ENCODE data around the gene CRYBB3. TPM values are rescaled to one million over a fixed set of nuclear protein-coding genes. Genes with fewer than 3 reads are reported as not detected.

The CRYBB3 gene
- total and polyA plus RNA-seq, 2 donors (not counting 3 experiments of a cell fraction or from before 2014, with no cell fraction given), result 0.59 to 1.2 TPM

- H3K79me2 ChIP-seq (ENCODE audit: control insufficient read depth, insufficient read depth, low read length), result no peaks in the 10 kb centered on the region
- no peak overlapping the region for H2AFZ ChIP-seq (ENCODE audit: low read depth, low read length)
- FAIRE-seq (no peak), DNase-seq (ENCODE audit: low read depth, low spot score) (no peak)
- intact Hi-C loops (cut with micrococcal nuclease), result no loop called here
- peaks cover 6 to 19% of the 10 kb centered on the region in 2 experiments for H3K36me3 ChIP-seq (ENCODE audit: control insufficient read depth in 2 of 2, extremely low read depth in 1 of 2, insufficient read depth in 2 of 2, low read length in 2 of 2)
- no peak overlapping the region for H3K4me3 ChIP-seq (replicated peaks in 1 of 3; ENCODE audit: insufficient read depth in 1 of 3, low read depth in 1 of 3, low read length in 3 of 3)
- no peaks in the 10 kb centered on the region for H3K9me3 ChIP-seq (replicated peaks; ENCODE audit: control insufficient read depth, insufficient read depth, low read length)
- no peak overlapping the region for H3K9ac ChIP-seq (replicated peaks; ENCODE audit: extremely low read depth, insufficient read depth, low read length)
- no peak overlapping the region for H3K27ac ChIP-seq (ENCODE audit: insufficient read depth, low read depth, low read length)
- no peak for TF ChIP-seq EZH2 (IDR thresholded peaks at IDR 0.05; ENCODE audit: borderline replicate concordance, low read depth, low read length, severe bottlenecking)
- TF ChIP-seq MYC (IDR thresholded peaks at IDR 0.05; ENCODE audit: low read depth, low read length), result no peak
- TF ChIP-seq MAX (IDR thresholded peaks at IDR 0.05; ENCODE audit: insufficient read depth, insufficient read length), result no peak
- TF ChIP-seq GATA2 (IDR thresholded peaks at IDR 0.05; ENCODE audit: insufficient read depth, insufficient read length, low read depth, low read length), result no peak
- no peak for TF ChIP-seq JUN (IDR thresholded peaks at IDR 0.05; ENCODE audit: borderline replicate concordance, insufficient read depth, insufficient read length, low read depth)
- no peak for TF ChIP-seq POLR2AphosphoS5 (IDR thresholded peaks at IDR 0.05; ENCODE audit: insufficient read depth, low read depth, low read length)
- TF ChIP-seq POLR2A (IDR thresholded peaks at IDR 0.05; ENCODE audit: low read depth, low read length), result no peak
- no peak for TF ChIP-seq FOS (IDR thresholded peaks at IDR 0.05; ENCODE audit: borderline replicate concordance, insufficient read depth, low read length)
- TF ChIP-seq CTCF (IDR thresholded peaks at IDR 0.05; ENCODE audit: extremely low read depth in 1 of 2, insufficient read depth in 1 of 2, low read depth in 1 of 2, low read length in 2 of 2), result no peak
- H3K9me1 ChIP-seq (replicated peaks; ENCODE audit: control insufficient read depth, extremely low read depth, insufficient read depth, low read length), result no peaks in the 10 kb centered on the region
- dilution Hi-C loops (cut with MboI; ENCODE audit: extremely low pct_ligation_motif_present, low sequenced_read_pairs), result no loop called here
- no TSS peak for BruUV-seq (replicated peaks)
- H4K20me1 ChIP-seq (replicated peaks; ENCODE audit: control insufficient read depth, extremely low read depth, insufficient read depth, low read length), result no peaks in the 10 kb centered on the region
- H3K4me1 ChIP-seq (ENCODE audit: control insufficient read depth, extremely low read depth, insufficient read depth, low read length), result no peaks in the 10 kb centered on the region
- ChIA-PET CTCF (interaction anchor here (1.1 to 5.3 kb wide), 5 partner anchors 21 to 88 kb away, joined by 3 to 24 read pairs (median 4); no protein-coding TSS in a partner anchor), POLR2A (no interaction called here)
- no peaks in the 10 kb centered on the region for H3K27me3 ChIP-seq (ENCODE audit: control insufficient read depth in 2 of 2, insufficient read depth in 2 of 2, low read length in 2 of 2)
- no peak overlapping the region for H3K4me2 ChIP-seq (ENCODE audit: insufficient read depth, low read length)
Measured at GRCh38 chr22:25170426-25170980, 29.2 kb upstream of the CRYBB3 start.

Data from endothelial cell of umbilical vein (primary cell).